Medulla oblongata (tissue), 1 donor: ENCODE results near the gene VSTM2A.

ENCODE experiments used
- DNase-seq: peaks from one replicate; pipeline ENCODE4 v3.0.0-alpha.2; 2015; ENCODE audit errors: extremely low spot score

Gene VSTM2A

GRCh38 chr7:54615537-54615936, 73.4 kb downstream of the VSTM2A start:
- no peak for DNase-seq
